Measurements from ENCODE around the gene SLC9A8.

- TF ChIP-seq, protein P1, sequence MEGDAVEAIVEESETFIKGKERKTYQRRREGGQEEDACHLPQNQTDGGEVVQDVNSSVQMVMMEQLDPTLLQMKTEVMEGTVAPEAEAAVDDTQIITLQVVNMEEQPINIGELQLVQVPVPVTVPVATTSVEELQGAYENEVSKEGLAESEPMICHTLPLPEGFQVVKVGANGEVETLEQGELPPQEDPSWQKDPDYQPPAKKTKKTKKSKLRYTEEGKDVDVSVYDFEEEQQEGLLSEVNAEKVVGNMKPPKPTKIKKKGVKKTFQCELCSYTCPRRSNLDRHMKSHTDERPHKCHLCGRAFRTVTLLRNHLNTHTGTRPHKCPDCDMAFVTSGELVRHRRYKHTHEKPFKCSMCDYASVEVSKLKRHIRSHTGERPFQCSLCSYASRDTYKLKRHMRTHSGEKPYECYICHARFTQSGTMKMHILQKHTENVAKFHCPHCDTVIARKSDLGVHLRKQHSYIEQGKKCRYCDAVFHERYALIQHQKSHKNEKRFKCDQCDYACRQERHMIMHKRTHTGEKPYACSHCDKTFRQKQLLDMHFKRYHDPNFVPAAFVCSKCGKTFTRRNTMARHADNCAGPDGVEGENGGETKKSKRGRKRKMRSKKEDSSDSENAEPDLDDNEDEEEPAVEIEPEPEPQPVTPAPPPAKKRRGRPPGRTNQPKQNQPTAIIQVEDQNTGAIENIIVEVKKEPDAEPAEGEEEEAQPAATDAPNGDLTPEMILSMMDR (IDR thresholded peaks at IDR 0.05): no peak
- TF ChIP-seq RCOR1 (IDR thresholded peaks at IDR 0.05; ENCODE audit: low read depth, low read length) (no peak), POLR2A (IDR thresholded peaks at IDR 0.05; ENCODE audit: low read length) (no peak)
Measured at GRCh38 chr20:49899541-49900383, 87.1 kb downstream of the SLC9A8 start.
